ENCODE data around the gene VAT1. TPM values are rescaled to one million over a fixed set of nuclear protein-coding genes. Genes with fewer than 3 reads are reported as not detected.

VAT1 gene
- total RNA-seq, 1 experiment from 2014 or later, result 262 TPM

GRCh38 chr17:43028221-43028861 lies 6.2 kb upstream of the VAT1 start:
- Mint-ChIP-seq H3K4me3 (peak overlapping the region; percentile 50 to 67; a peak in 4 of 5 replicates), H3K4me1 (peaks cover 48 to 60% of the 10 kb centered on the region in 2 experiments), H3K9me3 (no peaks in the 10 kb centered on the region), H3K27me3 (ENCODE audit: low read depth) (no peaks in the 10 kb centered on the region), H3K27ac (peak overlapping the region; percentile 76 to 90 (median 85)), H3K36me3 (ENCODE audit: insufficient read depth in 1 of 3, low read depth in 3 of 3) (peaks cover 10 to 30% (median 25%) of the 10 kb centered on the region in 3 experiments; a peak in 6 of 7 replicates)
- H3K27me3 ChIP-seq (ENCODE audit: insufficient read depth, low read length), result no peaks in the 10 kb centered on the region
- H3K56ac ChIP-seq (ENCODE audit: insufficient read length, low read depth, low read length), result no peak overlapping the region
- no peak overlapping the region for H2BK15ac ChIP-seq (ENCODE audit: low read depth, low read length)
- H3K79me2 ChIP-seq (ENCODE audit: insufficient read depth, low read length), result no peaks in the 10 kb centered on the region
- peaks cover 12% of the 10 kb centered on the region for H3K23me2 ChIP-seq (ENCODE audit: insufficient read length, low read depth, low read length, poor library complexity, severe bottlenecking)
- no peaks in the 10 kb centered on the region for H4K20me1 ChIP-seq (ENCODE audit: control insufficient read depth, insufficient read depth, insufficient read length)
- H4K8ac ChIP-seq (replicated peaks; ENCODE audit: insufficient read length, low read depth, low read length), result no peak overlapping the region
- H2AFZ ChIP-seq (ENCODE audit: low read length), result no peak overlapping the region
- H3K9me3 ChIP-seq (ENCODE audit: control insufficient read depth, low read depth, low read length), result no peaks in the 10 kb centered on the region
- H2BK20ac ChIP-seq (ENCODE audit: low read depth, low read length, poor library complexity, severe bottlenecking), result no peak overlapping the region
- H4K5ac ChIP-seq (ENCODE audit: insufficient read length, low read depth, low read length), result no peak overlapping the region
- no peaks in the 10 kb centered on the region for H3K79me1 ChIP-seq (ENCODE audit: insufficient read depth, low read depth, low read length, poor library complexity, severe bottlenecking)
- H3K4me1 ChIP-seq (ENCODE audit: insufficient read depth, low read length), result peaks cover 10% of the 10 kb centered on the region; the same call in 1 of the 2 replicates
- H2BK120ac ChIP-seq (ENCODE audit: low read depth, low read length, poor library complexity, severe bottlenecking), result no peak overlapping the region
- no peak overlapping the region for H2BK5ac ChIP-seq (ENCODE audit: insufficient read length, low read length)
- no peak overlapping the region for H3T11ph ChIP-seq (ENCODE audit: low read length)
- no peak overlapping the region for H3K14ac ChIP-seq (ENCODE audit: insufficient read depth, low read length)
- no peak overlapping the region for H3K9ac ChIP-seq (ENCODE audit: extremely low read depth, insufficient read length, low read length)
- no peak overlapping the region for H3K23ac ChIP-seq (ENCODE audit: insufficient read length, low read depth, low read length)
- DNase-seq, result no peak
- H3K4ac ChIP-seq (ENCODE audit: low read depth, low read length), result no peak overlapping the region
- H3K18ac ChIP-seq (ENCODE audit: insufficient read length, low read depth, low read length), result no peak overlapping the region
- WGBS (ENCODE audit: extremely low coverage, insufficient read length, low lambda C conversion rate), result no CpG with 5 or more reads among the region's 17 CpGs
- H2BK12ac ChIP-seq (ENCODE audit: insufficient read length, low read depth, low read length), result no peak overlapping the region
- H4K91ac ChIP-seq (ENCODE audit: insufficient read length, low read depth, low read length), result no peak overlapping the region
- H2AK5ac ChIP-seq (ENCODE audit: insufficient read length, low read length), result no peak overlapping the region
- H3K4me2 ChIP-seq (ENCODE audit: insufficient read depth, insufficient read length, low read length), result no peak overlapping the region
- H3K27ac ChIP-seq (ENCODE audit: insufficient read length, low read depth, low read length), result no peak overlapping the region
- TF ChIP-seq CTCF (conservative IDR thresholded peaks at IDR 0.05), result no peak

All from H9 (cell line).